H1 (cell line): ENCODE data around the gene SH2D5. TPM values are rescaled to one million over a fixed set of nuclear protein-coding genes. Genes with fewer than 3 reads are reported as not detected.
A peak's percentile ranks its signal among the peaks of the same experiment; 100 is the strongest.

Experiments
- CEBPB ChIP-seq: IDR thresholded peaks from 2 replicates; pipeline ENCODE4 v1.6.1; 2012; ENCODE audit warnings: low read depth, low read length
- CREB1 ChIP-seq: IDR thresholded peaks from 2 replicates; pipeline ENCODE4 v1.6.1; 2012; ENCODE audit warnings: inconsistent platforms
- CTCF ChIP-seq, 3 experiments: IDR thresholded peaks; 1 replicate in 2 of 3; 2 replicates in 1 of 3; pipeline versions ENCODE4 v1.5.1 to v1.6.1; 2011; ENCODE audit warnings: low read length in 3 of 3, mild to moderate bottlenecking in 3 of 3, inconsistent platforms in 2 of 3, low read depth in 1 of 3, moderate library complexity in 1 of 3; ENCODE audit not compliant: insufficient read depth in 1 of 3; ENCODE audit errors: control extremely low read depth in 1 of 3
- EP300 ChIP-seq, 2 experiments: IDR thresholded peaks; 1 replicate in 1 of 2; 2 replicates in 1 of 2; pipeline ENCODE4 v1.6.1; 2011 to 2012; ENCODE audit warnings: low read depth in 2 of 2, low read length in 2 of 2, mild to moderate bottlenecking in 2 of 2, borderline replicate concordance in 1 of 2, inconsistent platforms in 1 of 2, moderate library complexity in 1 of 2
- EZH2 ChIP-seq: fragments of 200-600 bp; sonication (generic); IDR thresholded peaks from 2 replicates; pipeline ENCODE4 v1.7.1; 2012; ENCODE audit warnings: low read depth, mild to moderate bottlenecking, moderate library complexity, low read length, inconsistent platforms; ENCODE audit not compliant: severe bottlenecking
- JUN ChIP-seq: IDR thresholded peaks from 2 replicates; pipeline ENCODE4 v1.6.1; 2011; ENCODE audit warnings: low read depth, mild to moderate bottlenecking, improper control_type of control experiment, low read length
- MAFK ChIP-seq: IDR thresholded peaks from 2 replicates; pipeline ENCODE4 v1.6.1; 2012; ENCODE audit warnings: low read depth, mild to moderate bottlenecking, improper control_type of control experiment, low read length
- NANOG ChIP-seq: IDR thresholded peaks from 2 replicates; pipeline ENCODE4 v1.6.1; 2011; ENCODE audit warnings: low read length, low read depth, mild to moderate bottlenecking, inconsistent platforms; ENCODE audit not compliant: insufficient read depth, poor library complexity, severe bottlenecking
- NRF1 ChIP-seq: IDR thresholded peaks from 2 replicates; pipeline ENCODE4 v1.6.1; 2011; ENCODE audit warnings: mild to moderate bottlenecking, low read depth, low read length, improper control_type of control experiment
- PHF8 ChIP-seq: fragments of 200-600 bp; sonication (generic); conservative IDR thresholded peaks from 2 replicates; pipeline ENCODE4 v1.7.1; 2012; ENCODE audit warnings: low read depth, mild to moderate bottlenecking, inconsistent platforms, low read length, moderate library complexity
- RAD21 ChIP-seq, 2 experiments: IDR thresholded peaks in 1 of 2; conservative IDR thresholded peaks in 1 of 2; 2 replicates each; pipeline ENCODE4 v1.6.1; 2011; ENCODE audit warnings: low read depth in 2 of 2, low read length in 2 of 2, improper control_type of control experiment in 1 of 2, inconsistent platforms in 1 of 2, mild to moderate bottlenecking in 1 of 2, moderate library complexity in 1 of 2
- RBBP5 ChIP-seq: IDR thresholded peaks from 2 replicates; pipeline ENCODE4 v1.7.1; 2012; ENCODE audit warnings: low read depth, mild to moderate bottlenecking, inconsistent platforms, low read length, moderate library complexity, borderline replicate concordance
- RFX5 ChIP-seq: IDR thresholded peaks from 2 replicates; pipeline ENCODE4 v1.6.1; 2011; ENCODE audit warnings: low read depth, low read length, improper control_type of control experiment, borderline replicate concordance
- RNF2 ChIP-seq: fragments of 200-900, 300-1000 bp; sonication (generic); IDR thresholded peaks from 2 replicates; pipeline ENCODE4 v1.7.1; 2016; ENCODE audit warnings: borderline replicate concordance, low read depth, mild to moderate bottlenecking, antibody characterized with exemption, low read length; ENCODE audit not compliant: poor library complexity, severe bottlenecking; ENCODE audit errors: missing control alignments
- SIN3A ChIP-seq, 2 experiments: IDR thresholded peaks in 1 of 2; conservative IDR thresholded peaks in 1 of 2; 2 replicates each; pipeline ENCODE4 v1.6.1; 2011 to 2012; ENCODE audit warnings: low read length in 2 of 2, improper control_type of control experiment in 1 of 2, low read depth in 1 of 2, mild to moderate bottlenecking in 1 of 2
- SP2 ChIP-seq: IDR thresholded peaks from 2 replicates; pipeline ENCODE4 v1.6.1; 2012; ENCODE audit warnings: mild to moderate bottlenecking, low read length, inconsistent platforms
- SP4 ChIP-seq: IDR thresholded peaks from 2 replicates; pipeline ENCODE4 v1.6.1; 2012; ENCODE audit warnings: low read length, inconsistent platforms
- SRF ChIP-seq: IDR thresholded peaks from 2 replicates; pipeline ENCODE4 v1.6.1; 2011; ENCODE audit warnings: mild to moderate bottlenecking, low read depth, low read length, moderate library complexity
- ZNF274 ChIP-seq: IDR thresholded peaks from 2 replicates; pipeline ENCODE4 v1.7.0; 2012; ENCODE audit warnings: low read length, borderline replicate concordance; ENCODE audit errors: extremely low read depth
- polyA plus RNA-seq, 7 experiments: library from polyadenylated mRNA; depleted of rRNA in 3 of 7; stranded (reverse) in 5 of 7; unstranded in 2 of 7; fragments of >200 nt in 5 of 7; fragments of 200-250 nt in 2 of 7; gene quantifications; 1 replicate in 5 of 7; 2 replicates in 1 of 7; 4 replicates in 1 of 7; pipeline versions ENCODE4 v1.2.1 to v1.2.3, GENCODE V29; 2011 to 2013; ENCODE audit warnings: missing spikeins in 2 of 7, mixed read lengths in 2 of 7
- total RNA-seq: library from RNA; stranded (reverse); fragmentation: NEBNext Ultra II Directional; extraction: Animal tissue kit (Norgen Biotek cat#: 25700); gene quantifications from 2 replicates; pipeline ENCODE4 v1.2.1, GENCODE V29; 2021

The SH2D5 gene
- total and polyA plus RNA-seq, 2 of the 8 experiments (the other 6 are each of a cell fraction or from before 2014, with no cell fraction given) = 13.2 to 18.4 TPM

DNA sequence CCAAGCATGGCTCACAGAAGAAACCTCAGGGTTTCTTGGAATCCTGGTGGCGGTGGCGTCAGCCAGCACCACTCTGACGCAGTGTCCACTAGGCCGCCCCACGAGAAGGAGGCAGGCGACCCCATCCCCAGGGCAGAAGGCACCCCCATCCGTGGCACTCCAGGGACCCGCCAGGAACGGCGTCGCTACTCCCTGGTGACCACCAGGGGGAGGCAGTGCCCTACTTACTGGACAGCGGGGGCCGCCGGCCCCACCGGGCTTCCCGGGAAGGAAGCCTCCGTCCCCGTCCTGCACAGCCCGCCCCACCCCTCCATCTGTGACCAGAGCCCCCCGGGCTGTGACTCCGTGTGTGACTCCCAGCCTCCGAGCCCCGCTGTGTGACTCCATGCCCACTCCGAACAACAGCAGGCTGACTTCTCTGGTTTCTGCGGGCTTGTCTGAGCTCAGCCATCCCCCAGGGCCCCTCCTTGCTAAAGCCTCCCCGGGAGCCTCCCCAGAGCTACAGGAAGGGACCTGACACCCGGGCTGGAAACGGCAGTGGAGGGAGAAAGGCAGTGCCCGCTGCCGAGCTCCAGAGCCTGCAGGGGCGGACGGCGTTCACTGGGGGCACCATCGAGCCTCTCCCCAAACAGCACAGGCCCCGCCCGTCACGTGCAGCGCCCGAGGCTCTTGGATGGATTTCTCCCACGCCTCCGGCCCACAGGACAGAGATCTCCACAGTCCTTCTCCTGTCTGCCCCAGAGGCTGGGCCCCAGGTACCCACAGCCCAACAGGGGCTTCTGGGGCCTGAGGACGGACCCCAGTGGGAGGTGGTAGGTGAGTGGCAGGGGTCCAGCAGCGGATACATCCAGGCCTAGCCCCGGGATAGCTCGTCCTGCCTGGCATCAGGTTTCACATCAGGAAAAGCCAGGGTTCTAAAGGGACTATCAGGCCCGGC, 35.8 kb downstream of the SH2D5 start (continued):
- peak; percentile 83 to 96 (median 85) for TF ChIP-seq CTCF (IDR thresholded peaks at IDR 0.05; ENCODE audit: control extremely low read depth in 1 of 3, insufficient read depth in 1 of 3, low read depth in 1 of 3, low read length in 3 of 3)
- TF ChIP-seq ZNF274 = no peak
- peak; percentile 86 to 87 for TF ChIP-seq RAD21 (IDR thresholded peaks at IDR 0.05 in 1 of 2, conservative IDR thresholded peaks at IDR 0.05 in 1 of 2; ENCODE audit: low read depth in 2 of 2, low read length in 2 of 2)
- no peak for TF ChIP-seq NANOG
- no peak for TF ChIP-seq PHF8
- TF ChIP-seq MAFK = no peak
- TF ChIP-seq RFX5 = no peak
- no peak for TF ChIP-seq RNF2
- no peak for TF ChIP-seq SP4
- no peak for TF ChIP-seq EZH2
- TF ChIP-seq JUN = no peak
- no peak; a peak in 1 of 3 replicates for TF ChIP-seq EP300 (IDR thresholded peaks at IDR 0.05; ENCODE audit: borderline replicate concordance in 1 of 2, low read depth in 2 of 2, low read length in 2 of 2)
- TF ChIP-seq SRF = no peak
- TF ChIP-seq NRF1 = no peak
- TF ChIP-seq RBBP5 = 0 out of 2 replicates have a peak, but pooled peaks have one; percentile 41
- TF ChIP-seq SP2 = no peak
- TF ChIP-seq CREB1 = peak; percentile 49; the same call in 1 of the 2 replicates
- no peak for TF ChIP-seq CEBPB
- TF ChIP-seq SIN3A (conservative IDR thresholded peaks at IDR 0.05 in 1 of 2, IDR thresholded peaks at IDR 0.05 in 1 of 2; ENCODE audit: low read depth in 1 of 2, low read length in 2 of 2) = 0 out of 4 replicates have a peak, but pooled peaks of 1 of the 2 experiments have one; percentile 66
